Activated naive CD8-positive, alpha-beta T cell treated with anti-CD3 and anti-CD28 coated beads, Interleukin-2, amount 50 U/mL, for 16 hours (primary cell): ENCODE measurements around the gene HOXC12.
A peak's percentile ranks its signal among the peaks of the same experiment; 100 is the strongest.

Experiments used
- DNase-seq: peaks from one replicate; pipeline ENCODE4 v3.0.0-alpha.2; 2020; ENCODE audit warnings: low read depth, low spot score

The HOXC12 gene

GRCh38 chr12:53996240-53997203, 41.8 kb downstream of the HOXC12 start:
- DNase-seq, result no peak

- DNase-seq, result no peak
These were observed 42.8 kb downstream of the HOXC12 start for GRCh38 chr12:53997204-53998109.

GRCh38 chr12:53998110-53998899, 43.6 kb downstream of the HOXC12 start:
- no peak for DNase-seq

GRCh38 chr12:53998900-53999236, 44.2 kb downstream of the HOXC12 start:
- no peak for DNase-seq

- no peak for DNase-seq
These were observed 44.9 kb downstream of the HOXC12 start for GRCh38 chr12:53999559-54000115.

- no peak for DNase-seq
These were observed 45.7 kb downstream of the HOXC12 start, which contains the start of gene HOXC9 for GRCh38 chr12:54000116-54001114. HOXC9 (plus strand) TSS chr12:54000161; CDS start chr12:54000189, 28 bp downstream.

GRCh38 chr12:54001283-54002187, 46.8 kb downstream of the HOXC12 start:
- no peak for DNase-seq

GRCh38 chr12:54002278-54002914, 47.7 kb downstream of the HOXC12 start:
- no peak for DNase-seq

- DNase-seq, result no peak
These were observed 48.2 kb downstream of the HOXC12 start for GRCh38 chr12:54002915-54003389.

- no peak for DNase-seq
These were observed 48.9 kb downstream of the HOXC12 start for GRCh38 chr12:54003625-54004024.

- no peak for DNase-seq
These were observed 49.5 kb downstream of the HOXC12 start for GRCh38 chr12:54004063-54004840.

GRCh38 chr12:54004841-54005530, 50.3 kb downstream of the HOXC12 start:
- no peak for DNase-seq

- no peak for DNase-seq
These were observed 50.8 kb downstream of the HOXC12 start for GRCh38 chr12:54005531-54005852.

- peak; percentile 62 for DNase-seq
These were observed 51.3 kb downstream of the HOXC12 start for GRCh38 chr12:54005853-54006558.

GRCh38 chr12:54006559-54007220, 52.0 kb downstream of the HOXC12 start:
- DNase-seq, result no peak
